Endothelial cell of umbilical vein (primary cell): ENCODE data around the gene ACKR3.

ENCODE experiments used
- EZH2 ChIP-seq: IDR thresholded peaks from 2 replicates; pipeline ENCODE4 v1.6.1; 2012; ENCODE audit warnings: borderline replicate concordance, low read depth, mild to moderate bottlenecking, moderate library complexity, low read length, inconsistent platforms; ENCODE audit not compliant: severe bottlenecking
- POLR2A ChIP-seq: IDR thresholded peaks from 2 replicates; pipeline ENCODE4 v1.6.1; 2012; ENCODE audit warnings: low read depth, mild to moderate bottlenecking, control low read depth, low read length
- POLR2AphosphoS5 ChIP-seq: IDR thresholded peaks from 2 replicates; pipeline ENCODE4 v1.6.1; 2012; ENCODE audit warnings: low read depth, mild to moderate bottlenecking, control low read depth, low read length, moderate library complexity; ENCODE audit not compliant: insufficient read depth
- TF ChIP-seq, protein P1 (sequence below), 2 donors: IDR thresholded peaks; 1 replicate in 1 of 2; 2 replicates in 1 of 2; pipeline ENCODE4 v1.5.1; 2011; ENCODE audit warnings: low read length in 2 of 2, mild to moderate bottlenecking in 2 of 2, moderate library complexity in 2 of 2, control low read depth in 1 of 2, inconsistent platforms in 1 of 2, low read depth in 1 of 2; ENCODE audit not compliant: insufficient read depth in 1 of 2; ENCODE audit errors: extremely low read depth in 1 of 2

DNA sequence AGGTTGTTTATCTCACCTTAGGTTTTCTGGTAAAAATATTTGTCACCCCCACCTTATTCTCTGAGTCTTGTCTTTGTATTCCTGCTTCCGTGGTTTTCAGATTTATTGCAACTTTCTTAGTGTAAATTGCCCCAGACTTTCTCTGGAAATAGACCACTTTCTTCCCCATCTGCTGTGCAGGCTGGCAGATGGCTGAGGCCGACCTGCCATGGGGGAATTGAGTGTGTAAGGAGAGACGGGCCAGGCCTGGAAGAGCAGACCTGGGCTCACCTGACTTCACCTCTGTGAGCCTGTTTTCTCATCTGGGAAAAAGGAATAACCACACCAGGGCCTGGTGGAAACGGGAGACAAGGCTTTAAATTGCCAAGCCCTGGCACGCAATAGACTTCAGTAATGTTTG, 44.9 kb downstream of the ACKR3 start:
- no peak for TF ChIP-seq POLR2AphosphoS5
- no peak for TF ChIP-seq EZH2
- TF ChIP-seq POLR2A: no peak
- TF ChIP-seq, protein P1, sequence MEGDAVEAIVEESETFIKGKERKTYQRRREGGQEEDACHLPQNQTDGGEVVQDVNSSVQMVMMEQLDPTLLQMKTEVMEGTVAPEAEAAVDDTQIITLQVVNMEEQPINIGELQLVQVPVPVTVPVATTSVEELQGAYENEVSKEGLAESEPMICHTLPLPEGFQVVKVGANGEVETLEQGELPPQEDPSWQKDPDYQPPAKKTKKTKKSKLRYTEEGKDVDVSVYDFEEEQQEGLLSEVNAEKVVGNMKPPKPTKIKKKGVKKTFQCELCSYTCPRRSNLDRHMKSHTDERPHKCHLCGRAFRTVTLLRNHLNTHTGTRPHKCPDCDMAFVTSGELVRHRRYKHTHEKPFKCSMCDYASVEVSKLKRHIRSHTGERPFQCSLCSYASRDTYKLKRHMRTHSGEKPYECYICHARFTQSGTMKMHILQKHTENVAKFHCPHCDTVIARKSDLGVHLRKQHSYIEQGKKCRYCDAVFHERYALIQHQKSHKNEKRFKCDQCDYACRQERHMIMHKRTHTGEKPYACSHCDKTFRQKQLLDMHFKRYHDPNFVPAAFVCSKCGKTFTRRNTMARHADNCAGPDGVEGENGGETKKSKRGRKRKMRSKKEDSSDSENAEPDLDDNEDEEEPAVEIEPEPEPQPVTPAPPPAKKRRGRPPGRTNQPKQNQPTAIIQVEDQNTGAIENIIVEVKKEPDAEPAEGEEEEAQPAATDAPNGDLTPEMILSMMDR (IDR thresholded peaks at IDR 0.05; ENCODE audit: extremely low read depth in 1 of 2, insufficient read depth in 1 of 2, low read depth in 1 of 2, low read length in 2 of 2): no peak
